ENCODE results near the gene DYRK4. TPM values are rescaled to one million over a fixed set of nuclear protein-coding genes. Genes with fewer than 3 reads are reported as not detected.
A peak's percentile ranks its signal among the peaks of the same experiment; 100 is the strongest.

Gene DYRK4
- total RNA-seq, 1 donor = 19.1 TPM

DNA sequence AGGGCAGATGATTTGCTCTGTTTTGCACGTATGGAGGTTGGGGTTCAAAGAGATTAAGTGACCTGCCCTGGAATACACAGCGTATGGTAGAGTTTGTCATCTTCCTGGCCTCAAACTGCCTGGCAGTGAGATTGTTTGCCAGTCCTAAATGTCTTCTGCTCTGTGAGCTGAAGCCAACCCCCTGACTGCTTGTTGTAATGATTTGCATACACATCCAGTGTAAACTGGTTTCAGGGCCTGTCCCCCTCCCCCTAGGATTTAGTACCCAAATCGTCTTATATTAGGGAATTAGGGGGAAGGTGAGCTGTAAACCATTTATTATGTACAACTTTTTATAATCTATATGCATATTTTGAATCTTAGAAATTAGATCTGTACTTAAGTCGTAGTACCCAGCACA, 48.5 kb downstream of the DYRK4 start:
- no peak for DNase-seq (ENCODE audit: low read depth in 2 of 3, low spot score in 2 of 3)

GRCh38 chr12:4615667-4616066, 53.7 kb downstream of the DYRK4 start:
- DNase-seq (ENCODE audit: low read depth in 2 of 3, low spot score in 2 of 3) = no peak

- no peak for DNase-seq (ENCODE audit: low read depth in 2 of 3, low spot score in 2 of 3)
Observed at GRCh38 chr12:4621511-4621910, 59.5 kb downstream of the DYRK4 start.

- no peak for DNase-seq (ENCODE audit: low read depth in 2 of 3, low spot score in 2 of 3)
Observed at GRCh38 chr12:4626543-4626942, 64.5 kb downstream of the DYRK4 start.

DNA sequence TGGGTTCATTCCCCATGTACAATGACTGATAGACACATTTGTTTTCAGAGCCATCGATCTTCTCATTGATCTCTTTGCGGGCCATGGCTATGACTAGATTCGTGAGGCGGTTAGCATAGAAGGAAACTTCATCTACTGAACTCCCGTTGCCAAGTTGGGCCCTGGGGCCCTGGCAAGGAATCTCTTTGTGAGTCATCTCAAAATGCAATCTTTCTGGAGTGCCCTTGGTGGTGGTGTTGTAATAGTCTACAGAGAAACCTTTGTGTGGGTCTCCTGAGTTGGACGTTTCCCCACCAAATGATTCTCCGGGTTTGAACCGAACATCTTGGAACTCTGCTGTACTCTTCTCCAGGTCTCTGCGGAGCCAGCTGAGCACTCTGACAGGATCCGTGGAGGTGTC, 66.4 kb downstream of the DYRK4 start:
- DNase-seq (ENCODE audit: low read depth in 2 of 3, low spot score in 2 of 3) = no peak

DNA sequence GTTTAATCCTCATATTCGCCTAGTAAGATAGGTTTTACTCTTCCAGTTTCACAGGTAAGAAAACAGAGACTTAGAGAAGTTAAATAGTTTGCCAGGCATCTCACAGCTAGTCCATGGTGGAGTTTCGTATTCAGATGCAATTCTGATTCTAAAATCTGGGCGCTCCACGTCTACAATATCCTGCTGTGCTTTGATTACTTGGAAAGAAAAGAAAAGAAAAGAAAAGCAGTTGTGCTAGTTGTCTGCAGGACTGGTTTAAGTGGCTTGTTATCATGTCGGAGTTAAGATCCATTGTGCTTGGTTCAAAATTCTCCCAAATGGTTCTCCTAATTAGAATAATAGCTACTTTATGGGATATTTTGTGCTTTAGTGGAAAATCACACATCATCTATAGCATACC, 68.3 kb downstream of the DYRK4 start:
- DNase-seq (ENCODE audit: low read depth in 2 of 3, low spot score in 2 of 3) = no peak

- DNase-seq (ENCODE audit: low read depth in 2 of 3, low spot score in 2 of 3) = no peak
Observed at GRCh38 chr12:4643747-4644146, 81.7 kb downstream of the DYRK4 start.

DNA sequence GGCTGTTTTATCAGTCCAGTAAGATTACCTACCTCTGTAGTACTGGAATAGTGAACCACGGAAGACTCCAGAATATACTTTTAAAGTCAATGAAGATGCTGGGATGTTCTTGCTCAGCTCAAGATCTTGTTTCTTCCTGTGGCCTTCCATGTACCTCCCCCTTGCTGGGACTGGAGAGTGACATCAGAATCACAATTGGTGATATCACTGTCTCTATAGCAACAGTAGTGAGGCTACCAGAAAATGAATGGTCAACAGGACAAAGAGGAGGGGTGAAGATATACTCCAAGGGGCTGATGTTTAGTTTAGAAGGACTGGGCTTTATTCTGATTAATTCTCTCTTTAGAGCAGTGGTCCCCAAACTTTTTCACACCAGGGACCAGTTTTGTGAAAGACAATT, 83.0 kb downstream of the DYRK4 start:
- no peak for DNase-seq (ENCODE audit: low read depth in 2 of 3, low spot score in 2 of 3)

DNA sequence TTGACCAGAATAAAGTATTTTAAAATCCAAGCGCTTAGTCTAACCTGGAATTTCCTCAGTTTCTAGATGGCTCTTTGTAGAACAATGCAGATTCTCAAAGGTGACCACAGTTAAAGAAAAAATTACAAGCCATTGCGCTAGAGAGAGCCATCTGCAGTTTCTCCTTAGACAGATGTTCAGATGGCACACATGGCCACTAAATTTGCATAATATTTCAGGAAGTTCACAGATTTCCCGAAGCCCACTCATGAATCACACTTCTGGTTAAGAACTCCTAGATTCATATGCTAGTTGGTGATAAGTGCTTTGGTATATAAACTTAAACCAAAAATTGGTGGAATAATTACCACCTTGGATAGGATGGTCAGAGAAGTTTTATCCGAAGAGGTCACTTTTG, 86.1 kb downstream of the DYRK4 start:
- DNase-seq (ENCODE audit: low read depth in 2 of 3, low spot score in 2 of 3) = peak in 2 of 3 donors; percentile 54 to 65

DNA sequence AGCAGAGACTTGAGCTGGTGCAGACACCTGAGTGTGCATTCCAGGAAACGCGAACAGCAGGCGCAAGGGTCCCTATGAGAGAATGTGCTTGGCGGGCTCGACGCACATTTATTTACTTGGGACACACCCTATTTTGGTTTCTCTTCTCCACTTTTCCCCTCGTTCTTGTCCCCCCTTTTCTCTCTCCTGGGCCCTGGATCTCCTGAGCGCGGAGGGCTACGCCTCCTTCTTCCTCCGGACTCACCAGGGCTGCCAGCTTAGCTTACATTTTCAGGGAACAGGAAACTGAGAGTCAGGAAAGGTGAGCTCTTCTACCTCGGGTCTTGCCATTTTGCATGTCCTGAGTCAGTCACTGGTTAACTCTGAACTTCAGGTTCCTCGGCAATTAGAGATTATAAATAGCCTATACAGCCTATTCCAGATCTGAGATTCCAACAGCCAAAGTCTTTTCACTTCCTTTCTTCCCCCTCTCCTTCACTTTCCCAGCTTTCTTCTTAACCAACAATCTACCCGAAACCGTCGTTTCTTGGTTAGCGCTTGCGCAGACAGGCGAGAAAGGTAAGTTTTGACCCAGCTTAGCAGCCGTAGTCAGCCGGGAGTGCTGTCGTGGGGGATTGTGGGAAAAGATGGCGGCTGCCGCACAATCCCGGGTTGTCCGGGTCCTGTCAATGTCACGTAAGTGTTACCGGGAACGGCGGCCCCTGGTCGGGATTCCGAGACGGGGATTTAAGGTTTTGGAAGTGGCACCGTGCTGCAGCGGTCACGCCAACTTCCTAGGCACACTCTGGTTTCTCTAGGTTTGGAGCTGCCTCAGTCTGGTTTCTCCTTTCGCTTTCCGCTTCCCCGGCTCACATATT, 86.7 kb downstream of the DYRK4 start, which contains the start of the genes AKAP3 and NDUFA9:
TSS of gene AKAP3 (minus strand) at position 551 of the 857 bp plus-strand sequence. CDS start 10,855 bp downstream, outside the sequence.
TSS of gene NDUFA9 (plus strand) at position 614 of the 857 bp plus-strand sequence. CDS start at position 627, 13 bp downstream.
- peak; percentile 65 to 79 (median 78) for DNase-seq (ENCODE audit: low read depth in 2 of 3, low spot score in 2 of 3)

DNA sequence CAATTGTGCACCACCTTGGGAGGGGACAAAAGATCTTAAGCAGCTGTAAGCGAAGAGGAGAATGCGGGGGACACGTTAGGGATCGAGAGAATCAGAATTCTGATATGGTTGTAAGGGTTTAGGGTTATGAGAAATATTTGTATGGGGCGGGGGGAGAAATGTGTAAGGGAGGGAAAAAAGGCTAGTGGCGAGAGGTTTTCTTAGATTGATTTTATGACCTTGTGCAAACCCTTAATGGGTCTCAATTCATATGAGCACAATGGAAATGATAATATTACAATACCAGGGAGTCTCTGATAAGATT, 87.3 kb downstream of the DYRK4 start:
- no peak for DNase-seq (ENCODE audit: low read depth in 2 of 3, low spot score in 2 of 3)

- DNase-seq (ENCODE audit: low read depth in 2 of 3, low spot score in 2 of 3) = no peak
Observed at GRCh38 chr12:4653257-4653656, 91.2 kb downstream of the DYRK4 start.

GRCh38 chr12:4653691-4654090, 91.7 kb downstream of the DYRK4 start:
- no peak for DNase-seq (ENCODE audit: low read depth in 2 of 3, low spot score in 2 of 3)

Other genes with a start within 250 kb of the DYRK4 start
- 2.4 TPM for gene TIGAR, start 241.0 kb upstream of the DYRK4 start, total RNA-seq
- gene FGF23, start 182.5 kb upstream of the DYRK4 start, total RNA-seq = not detected
- not detected for gene FGF6, start 116.4 kb upstream of the DYRK4 start, total RNA-seq
- 2.2 TPM for gene RAD51AP1, start 23.3 kb upstream of the DYRK4 start, total RNA-seq
- gene AKAP3, start 86.8 kb downstream of the DYRK4 start, total RNA-seq = 1.1 TPM
- 103 TPM for gene NDUFA9, start 86.9 kb downstream of the DYRK4 start, total RNA-seq
- gene GALNT8, start 158.2 kb downstream of the DYRK4 start, total RNA-seq = 1.1 TPM

Data from hematopoietic multipotent progenitor cell (in vitro differentiated cells).